DOHH2 (cell line): ENCODE results near the gene HABP2.

ENCODE experiments used
- H3F3A ChIP-seq: fragments of 200-600 bp; sonication (generic), shearing (Covaris generic); 2 replicates; pipeline ENCODE4 v1.6.0; 2016; ENCODE audit warnings: antibody characterized with exemption, mild to moderate bottlenecking; ENCODE audit not compliant: control insufficient read depth, insufficient read depth
- H3K27ac ChIP-seq: fragments of 200-600 bp; sonication (generic); 2 replicates; pipeline ENCODE4 v1.5.1; 2014; ENCODE audit warnings: low read depth, mild to moderate bottlenecking, low read length, moderate library complexity
- H3K27me3 ChIP-seq: fragments of 200-600 bp; sonication (generic); 2 replicates; pipeline ENCODE4 v1.6.1; 2014; ENCODE audit warnings: mild to moderate bottlenecking, low read length, mixed read lengths; ENCODE audit not compliant: control insufficient read depth
- H3K36me3 ChIP-seq: fragments of 200-600 bp; sonication (generic); 2 replicates; pipeline ENCODE4 v1.6.1; 2014; ENCODE audit warnings: mild to moderate bottlenecking, low read length, moderate library complexity, mixed read lengths; ENCODE audit not compliant: control insufficient read depth
- H3K4me1 ChIP-seq: fragments of 200-600 bp; sonication (generic); 2 replicates; pipeline ENCODE4 v1.6.1; 2014; ENCODE audit warnings: mild to moderate bottlenecking, low read length, mixed read lengths; ENCODE audit not compliant: control insufficient read depth
- H3K4me2 ChIP-seq: fragments of 200-600 bp; sonication (generic); 2 replicates; pipeline ENCODE4 v1.6.0; 2014; ENCODE audit warnings: mild to moderate bottlenecking, low read length, moderate library complexity
- H3K4me3 ChIP-seq: fragments of 200-600 bp; sonication (generic); 2 replicates; pipeline ENCODE4 v1.5.1; 2014; ENCODE audit warnings: mild to moderate bottlenecking, low read length, mixed read lengths
- H3K79me2 ChIP-seq: fragments of 200-600 bp; sonication (generic); 2 replicates; pipeline ENCODE4 v1.6.1; 2014; ENCODE audit warnings: mild to moderate bottlenecking, low read length, mixed read lengths; ENCODE audit not compliant: control insufficient read depth
- H3K9me2 ChIP-seq: fragments of 200-600 bp; sonication (generic); replicated peaks from 2 replicates; pipeline ENCODE4 v1.6.1; 2014; ENCODE audit warnings: mild to moderate bottlenecking, low read length, mixed read lengths; ENCODE audit not compliant: control insufficient read depth
- H3K9me3 ChIP-seq: fragments of 200-600 bp; sonication (generic); 2 replicates; pipeline ENCODE4 v1.6.1; 2014; ENCODE audit warnings: antibody characterized with exemption, low read length, mixed read lengths; ENCODE audit not compliant: control insufficient read depth, insufficient read depth
- H4K20me1 ChIP-seq: fragments of 200-600 bp; sonication (generic); 2 replicates; pipeline ENCODE4 v1.6.0; 2014; ENCODE audit warnings: low read depth, mild to moderate bottlenecking, antibody characterized with exemption, low read length, moderate library complexity; ENCODE audit not compliant: control insufficient read depth, insufficient read depth
- EZH2phosphoT487 ChIP-seq: fragments of 200-600 bp; sonication (generic); IDR thresholded peaks from 2 replicates; pipeline ENCODE4 v1.6.1; 2017; ENCODE audit warnings: borderline replicate concordance, mild to moderate bottlenecking, antibody characterized with exemption, low read length, moderate library complexity, mixed read lengths
- TF ChIP-seq, protein P1 (sequence below): fragments of 200-600 bp; sonication (generic); IDR thresholded peaks from one replicate; pipeline ENCODE4 v1.5.1; 2014; ENCODE audit warnings: antibody characterized with exemption, mild to moderate bottlenecking, low read depth, low read length; ENCODE audit not compliant: poor library complexity, severe bottlenecking

The HABP2 gene

DNA sequence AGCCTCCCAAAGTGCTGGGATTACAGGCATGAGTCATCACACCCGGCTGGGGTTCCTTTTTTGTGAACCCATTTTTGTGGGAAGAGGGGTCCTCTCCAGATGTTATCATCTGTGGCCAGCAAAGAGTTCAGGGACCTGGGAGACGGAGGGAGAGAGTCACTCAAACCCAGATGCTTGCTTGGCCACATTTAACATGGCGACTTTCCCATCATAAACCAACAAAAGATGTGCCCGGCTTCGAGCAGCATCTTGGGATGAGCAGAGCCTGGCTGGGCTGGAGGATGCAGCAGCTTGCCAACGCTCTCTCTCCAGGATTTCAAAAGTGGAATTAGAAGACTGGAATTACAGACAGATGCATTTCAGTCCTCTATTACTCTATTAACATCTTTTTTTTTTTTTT lies 19.1 kb upstream of the HABP2 start:
- Histone ChIP-seq H3K4me2 (no peak overlapping the region), H3K27me3 (no peaks in the 10 kb centered on the region), H4K20me1 (no peaks in the 10 kb centered on the region), H3K36me3 (no peaks in the 10 kb centered on the region), H3F3A (no peaks in the 10 kb centered on the region), H3K4me3 (no peak overlapping the region), H3K4me1 (no peaks in the 10 kb centered on the region), H3K9me2 (no peaks in the 10 kb centered on the region), H3K27ac (no peak overlapping the region), H3K79me2 (no peaks in the 10 kb centered on the region), H3K9me3 (no peaks in the 10 kb centered on the region)
- TF ChIP-seq, protein P1, sequence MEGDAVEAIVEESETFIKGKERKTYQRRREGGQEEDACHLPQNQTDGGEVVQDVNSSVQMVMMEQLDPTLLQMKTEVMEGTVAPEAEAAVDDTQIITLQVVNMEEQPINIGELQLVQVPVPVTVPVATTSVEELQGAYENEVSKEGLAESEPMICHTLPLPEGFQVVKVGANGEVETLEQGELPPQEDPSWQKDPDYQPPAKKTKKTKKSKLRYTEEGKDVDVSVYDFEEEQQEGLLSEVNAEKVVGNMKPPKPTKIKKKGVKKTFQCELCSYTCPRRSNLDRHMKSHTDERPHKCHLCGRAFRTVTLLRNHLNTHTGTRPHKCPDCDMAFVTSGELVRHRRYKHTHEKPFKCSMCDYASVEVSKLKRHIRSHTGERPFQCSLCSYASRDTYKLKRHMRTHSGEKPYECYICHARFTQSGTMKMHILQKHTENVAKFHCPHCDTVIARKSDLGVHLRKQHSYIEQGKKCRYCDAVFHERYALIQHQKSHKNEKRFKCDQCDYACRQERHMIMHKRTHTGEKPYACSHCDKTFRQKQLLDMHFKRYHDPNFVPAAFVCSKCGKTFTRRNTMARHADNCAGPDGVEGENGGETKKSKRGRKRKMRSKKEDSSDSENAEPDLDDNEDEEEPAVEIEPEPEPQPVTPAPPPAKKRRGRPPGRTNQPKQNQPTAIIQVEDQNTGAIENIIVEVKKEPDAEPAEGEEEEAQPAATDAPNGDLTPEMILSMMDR, result no peak
- TF ChIP-seq EZH2phosphoT487, result no peak

DNA sequence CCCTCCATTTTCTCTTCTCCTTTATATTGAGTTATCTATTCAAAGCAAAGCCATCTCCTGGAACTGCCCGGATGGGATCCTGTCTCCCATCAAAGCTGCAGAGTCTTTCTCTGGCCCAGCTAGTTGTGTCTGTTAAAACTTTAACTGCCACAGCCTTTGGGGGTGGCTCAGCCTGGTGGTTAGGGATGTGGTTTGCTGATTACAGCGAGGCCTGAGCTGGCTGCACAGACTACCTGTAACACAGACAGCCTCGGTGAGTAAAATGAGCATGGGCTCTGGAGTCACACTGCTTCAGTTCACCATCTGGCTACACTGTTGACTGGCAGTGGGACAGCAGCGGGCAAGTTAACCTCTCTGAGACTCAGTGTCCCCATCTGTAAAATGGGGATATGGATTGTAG lies 18.4 kb upstream of the HABP2 start:
- H3K9me3 ChIP-seq, result no peaks in the 10 kb centered on the region
- no peak overlapping the region for H3K27ac ChIP-seq
- no peaks in the 10 kb centered on the region for H3K4me1 ChIP-seq
- H4K20me1 ChIP-seq, result no peaks in the 10 kb centered on the region
- H3K4me2 ChIP-seq, result no peak overlapping the region
- TF ChIP-seq EZH2phosphoT487, result no peak
- TF ChIP-seq, protein P1, result no peak
- H3K9me2 ChIP-seq, result no peaks in the 10 kb centered on the region
- no peak overlapping the region for H3K4me3 ChIP-seq
- H3K36me3 ChIP-seq, result no peaks in the 10 kb centered on the region
- no peaks in the 10 kb centered on the region for H3K79me2 ChIP-seq
- H3F3A ChIP-seq, result no peaks in the 10 kb centered on the region
- no peaks in the 10 kb centered on the region for H3K27me3 ChIP-seq

DNA sequence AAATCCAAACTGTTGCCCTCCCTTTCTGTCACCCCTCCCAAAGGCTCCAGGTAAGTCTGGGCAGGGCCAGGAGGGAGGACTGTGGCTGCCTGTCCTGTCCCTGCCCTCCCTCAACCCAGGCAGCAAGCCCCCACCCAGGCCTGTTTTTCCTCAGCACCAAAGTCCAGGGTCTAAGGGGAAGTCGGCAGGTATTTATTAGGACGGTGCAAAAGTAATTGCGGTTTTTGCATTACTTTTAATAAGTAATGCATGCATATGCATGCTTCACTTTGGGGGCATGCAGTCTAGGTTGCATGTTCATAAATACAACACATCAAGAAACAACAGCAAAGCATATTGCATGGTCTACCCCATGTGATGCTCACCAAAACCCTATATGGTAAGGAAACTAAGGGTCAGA lies 15.2 kb upstream of the HABP2 start:
- Histone ChIP-seq H3F3A (no peaks in the 10 kb centered on the region), H3K27ac (no peak overlapping the region), H3K4me3 (no peak overlapping the region), H3K4me1 (no peaks in the 10 kb centered on the region), H3K9me2 (no peaks in the 10 kb centered on the region), H3K4me2 (no peak overlapping the region), H3K36me3 (no peaks in the 10 kb centered on the region), H4K20me1 (no peaks in the 10 kb centered on the region), H3K79me2 (no peaks in the 10 kb centered on the region), H3K9me3 (no peaks in the 10 kb centered on the region), H3K27me3 (no peaks in the 10 kb centered on the region)
- no peak for TF ChIP-seq EZH2phosphoT487
- TF ChIP-seq, protein P1, result no peak

DNA sequence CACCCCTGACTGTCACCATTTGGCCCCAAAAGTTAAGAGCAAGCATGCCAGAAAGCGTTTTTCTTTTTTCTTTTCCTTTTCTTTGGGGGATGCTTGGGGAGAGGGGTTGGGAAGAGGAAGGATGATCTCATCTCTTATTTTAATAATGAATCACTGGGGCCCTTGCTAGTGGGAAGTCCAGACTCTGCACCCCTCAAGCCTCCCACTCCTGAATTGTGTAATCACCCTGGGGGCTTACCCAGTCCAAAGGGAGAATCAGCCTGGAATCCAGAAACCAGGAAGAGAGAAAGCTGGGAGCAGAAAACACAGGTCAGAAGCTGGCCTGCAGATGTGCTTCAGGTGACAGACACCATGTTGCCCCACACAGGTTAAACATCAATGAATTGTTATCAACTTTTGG lies 14.7 kb upstream of the HABP2 start:
- H3K4me3 ChIP-seq, result no peak overlapping the region
- H3K27ac ChIP-seq, result no peak overlapping the region
- no peaks in the 10 kb centered on the region for H3K27me3 ChIP-seq
- TF ChIP-seq EZH2phosphoT487, result no peak
- TF ChIP-seq, protein P1, result no peak
- no peak overlapping the region for H3K4me2 ChIP-seq
- no peaks in the 10 kb centered on the region for H3K79me2 ChIP-seq
- H3K36me3 ChIP-seq, result no peaks in the 10 kb centered on the region
- no peaks in the 10 kb centered on the region for H4K20me1 ChIP-seq
- H3F3A ChIP-seq, result no peaks in the 10 kb centered on the region
- no peaks in the 10 kb centered on the region for H3K9me2 ChIP-seq
- H3K9me3 ChIP-seq, result no peaks in the 10 kb centered on the region
- no peaks in the 10 kb centered on the region for H3K4me1 ChIP-seq
